Measurements from ENCODE around the gene ARHGEF37.

Gene ARHGEF37

GRCh38 chr5:149578896-149579295 is 2.4 kb upstream of the ARHGEF37 start:
- no peak for DNase-seq (ENCODE audit: low read depth)
- H3K4me3 ChIP-seq (ENCODE audit: low read depth, low read length), result no peak overlapping the region
- no peak for TF ChIP-seq CTCF (IDR thresholded peaks at IDR 0.05; ENCODE audit: low read depth, low read length, missing control alignments)

- no peak for DNase-seq (ENCODE audit: low read depth)
- peak overlapping the region; percentile 50 for H3K4me3 ChIP-seq (ENCODE audit: low read depth, low read length)
- TF ChIP-seq CTCF (IDR thresholded peaks at IDR 0.05; ENCODE audit: low read depth, low read length, missing control alignments), result no peak
These were observed 498 bp upstream of the ARHGEF37 start for GRCh38 chr5:149580808-149581191.

GRCh38 chr5:149581931-149582768 is 852 bp downstream of the ARHGEF37 start:
- no peak for TF ChIP-seq CTCF (IDR thresholded peaks at IDR 0.05; ENCODE audit: low read depth, low read length, missing control alignments)
- no peak for DNase-seq (ENCODE audit: low read depth)
- H3K4me3 ChIP-seq (ENCODE audit: low read depth, low read length), result no peak overlapping the region

- DNase-seq (ENCODE audit: low read depth), result no peak
- TF ChIP-seq CTCF (IDR thresholded peaks at IDR 0.05; ENCODE audit: low read depth, low read length, missing control alignments), result no peak
- H3K4me3 ChIP-seq (ENCODE audit: low read depth, low read length), result no peak overlapping the region
These were observed 2.1 kb downstream of the ARHGEF37 start for GRCh38 chr5:149583394-149583793.

- H3K4me3 ChIP-seq (ENCODE audit: low read depth, low read length), result no peak overlapping the region
- TF ChIP-seq CTCF (IDR thresholded peaks at IDR 0.05; ENCODE audit: low read depth, low read length, missing control alignments), result no peak
- DNase-seq (ENCODE audit: low read depth), result no peak
These were observed 2.8 kb downstream of the ARHGEF37 start for GRCh38 chr5:149584121-149584520.

- no peak for DNase-seq (ENCODE audit: low read depth)
- TF ChIP-seq CTCF (IDR thresholded peaks at IDR 0.05; ENCODE audit: low read depth, low read length, missing control alignments), result no peak
- H3K4me3 ChIP-seq (ENCODE audit: low read depth, low read length), result no peak overlapping the region
These were observed 4.6 kb downstream of the ARHGEF37 start for GRCh38 chr5:149585910-149586309.

All from GM12864 (cell line).